IMR-90 (cell line): Measurements from ENCODE around the gene POFUT1.

Experiments
- CEBPB ChIP-seq: IDR thresholded peaks from 2 replicates; pipeline ENCODE4 v1.6.1; 2012; ENCODE audit warnings: low read depth, low read length, improper control_type of control experiment
- CHD1 ChIP-seq: IDR thresholded peaks from 2 replicates; pipeline ENCODE4 v1.6.1; 2012; ENCODE audit warnings: low read depth, low read length, improper control_type of control experiment
- FOS ChIP-seq: fragments of 150-350 bp; IDR thresholded peaks from 2 replicates; pipeline ENCODE4 v1.6.1; 2016; ENCODE audit warnings: low read depth, low read length
- MAZ ChIP-seq: IDR thresholded peaks from 2 replicates; pipeline ENCODE4 v1.6.1; 2012; ENCODE audit warnings: low read depth, mild to moderate bottlenecking, low read length, improper control_type of control experiment, moderate library complexity, borderline replicate concordance
- MXI1 ChIP-seq: IDR thresholded peaks from 2 replicates; pipeline ENCODE4 v1.6.1; 2012; ENCODE audit warnings: low read depth, mild to moderate bottlenecking, low read length, moderate library complexity, borderline replicate concordance
- NFE2L2 ChIP-seq: fragments of 150-350 bp; IDR thresholded peaks from 2 replicates; pipeline ENCODE4 v1.6.1; 2016; ENCODE audit warnings: low read depth, mild to moderate bottlenecking, low read length
- POLR2A ChIP-seq: IDR thresholded peaks from 2 replicates; pipeline ENCODE4 v1.6.1; 2012; ENCODE audit warnings: mild to moderate bottlenecking, low read depth, low read length
- RAD21 ChIP-seq: IDR thresholded peaks from 2 replicates; pipeline ENCODE4 v1.6.1; 2012; ENCODE audit warnings: low read length, improper control_type of control experiment
- RCOR1 ChIP-seq: IDR thresholded peaks from 2 replicates; pipeline ENCODE4 v1.6.1; 2012; ENCODE audit warnings: mild to moderate bottlenecking, low read length, improper control_type of control experiment; ENCODE audit not compliant: insufficient replicate concordance
- RFX5 ChIP-seq: IDR thresholded peaks from 2 replicates; pipeline ENCODE4 v1.8.0; 2012; ENCODE audit warnings: low read depth, mild to moderate bottlenecking, low read length, moderate library complexity
- SMC3 ChIP-seq: fragments of 150-350 bp; IDR thresholded peaks from 2 replicates; pipeline ENCODE4 v1.6.1; 2016; ENCODE audit warnings: low read depth, mild to moderate bottlenecking, antibody characterized with exemption, low read length, moderate library complexity
- TF ChIP-seq, protein P1 (sequence below): conservative IDR thresholded peaks from 2 replicates; pipeline ENCODE4 v1.5.1; 2012; ENCODE audit warnings: mild to moderate bottlenecking, low read depth, low read length, improper control_type of control experiment
- TF ChIP-seq, protein P2 (sequence below): fragments of 150-350 bp; IDR thresholded peaks from 2 replicates; pipeline ENCODE4 v1.6.1; 2017; ENCODE audit warnings: mild to moderate bottlenecking, antibody characterized with exemption, low read length, low read depth

DNA sequence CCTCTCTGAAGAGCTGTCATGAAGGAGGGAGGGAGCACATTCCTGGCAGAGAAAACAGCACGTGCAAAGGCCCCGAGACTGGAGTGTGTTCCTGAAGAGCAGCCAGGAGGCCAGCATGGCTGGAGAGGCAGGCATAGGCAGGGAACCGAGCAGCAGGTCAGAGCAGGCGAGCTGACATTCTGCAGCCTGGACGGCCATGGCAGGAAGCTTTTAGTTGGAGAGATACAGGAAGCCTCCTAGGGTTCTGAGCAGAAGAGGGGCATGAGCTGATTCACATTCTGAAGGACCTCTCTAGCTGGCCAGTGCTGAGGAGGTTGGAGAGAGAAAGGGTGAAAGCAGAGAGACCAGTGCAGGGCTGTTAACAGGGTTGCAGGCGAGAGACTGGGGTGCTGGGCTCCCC, 29.7 kb downstream of the POFUT1 start:
- TF ChIP-seq RFX5, result no peak
- TF ChIP-seq, protein P1, sequence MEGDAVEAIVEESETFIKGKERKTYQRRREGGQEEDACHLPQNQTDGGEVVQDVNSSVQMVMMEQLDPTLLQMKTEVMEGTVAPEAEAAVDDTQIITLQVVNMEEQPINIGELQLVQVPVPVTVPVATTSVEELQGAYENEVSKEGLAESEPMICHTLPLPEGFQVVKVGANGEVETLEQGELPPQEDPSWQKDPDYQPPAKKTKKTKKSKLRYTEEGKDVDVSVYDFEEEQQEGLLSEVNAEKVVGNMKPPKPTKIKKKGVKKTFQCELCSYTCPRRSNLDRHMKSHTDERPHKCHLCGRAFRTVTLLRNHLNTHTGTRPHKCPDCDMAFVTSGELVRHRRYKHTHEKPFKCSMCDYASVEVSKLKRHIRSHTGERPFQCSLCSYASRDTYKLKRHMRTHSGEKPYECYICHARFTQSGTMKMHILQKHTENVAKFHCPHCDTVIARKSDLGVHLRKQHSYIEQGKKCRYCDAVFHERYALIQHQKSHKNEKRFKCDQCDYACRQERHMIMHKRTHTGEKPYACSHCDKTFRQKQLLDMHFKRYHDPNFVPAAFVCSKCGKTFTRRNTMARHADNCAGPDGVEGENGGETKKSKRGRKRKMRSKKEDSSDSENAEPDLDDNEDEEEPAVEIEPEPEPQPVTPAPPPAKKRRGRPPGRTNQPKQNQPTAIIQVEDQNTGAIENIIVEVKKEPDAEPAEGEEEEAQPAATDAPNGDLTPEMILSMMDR, result no peak
- TF ChIP-seq MXI1, result no peak
- TF ChIP-seq FOS, result no peak
- no peak for TF ChIP-seq RAD21
- TF ChIP-seq POLR2A, result no peak
- TF ChIP-seq, protein P2, sequence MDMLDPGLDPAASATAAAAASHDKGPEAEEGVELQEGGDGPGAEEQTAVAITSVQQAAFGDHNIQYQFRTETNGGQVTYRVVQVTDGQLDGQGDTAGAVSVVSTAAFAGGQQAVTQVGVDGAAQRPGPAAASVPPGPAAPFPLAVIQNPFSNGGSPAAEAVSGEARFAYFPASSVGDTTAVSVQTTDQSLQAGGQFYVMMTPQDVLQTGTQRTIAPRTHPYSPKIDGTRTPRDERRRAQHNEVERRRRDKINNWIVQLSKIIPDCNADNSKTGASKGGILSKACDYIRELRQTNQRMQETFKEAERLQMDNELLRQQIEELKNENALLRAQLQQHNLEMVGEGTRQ, result no peak
- no peak for TF ChIP-seq SMC3
- TF ChIP-seq CEBPB, result no peak
- no peak for TF ChIP-seq MAZ
- TF ChIP-seq RCOR1, result no peak
- TF ChIP-seq NFE2L2, result no peak
- no peak for TF ChIP-seq CHD1
